CD4-positive, alpha-beta T cell treated with Interleukin-17A for 1 hour (primary cell): ENCODE data around the gene GCHFR.

Experiments
- DNase-seq: peaks from one replicate; pipeline ENCODE4 v3.0.0-alpha.2; 2020

Gene GCHFR

GRCh38 chr15:40776537-40777141 lies 12.8 kb downstream of the GCHFR start:
- peak; percentile 71 for DNase-seq

DNA sequence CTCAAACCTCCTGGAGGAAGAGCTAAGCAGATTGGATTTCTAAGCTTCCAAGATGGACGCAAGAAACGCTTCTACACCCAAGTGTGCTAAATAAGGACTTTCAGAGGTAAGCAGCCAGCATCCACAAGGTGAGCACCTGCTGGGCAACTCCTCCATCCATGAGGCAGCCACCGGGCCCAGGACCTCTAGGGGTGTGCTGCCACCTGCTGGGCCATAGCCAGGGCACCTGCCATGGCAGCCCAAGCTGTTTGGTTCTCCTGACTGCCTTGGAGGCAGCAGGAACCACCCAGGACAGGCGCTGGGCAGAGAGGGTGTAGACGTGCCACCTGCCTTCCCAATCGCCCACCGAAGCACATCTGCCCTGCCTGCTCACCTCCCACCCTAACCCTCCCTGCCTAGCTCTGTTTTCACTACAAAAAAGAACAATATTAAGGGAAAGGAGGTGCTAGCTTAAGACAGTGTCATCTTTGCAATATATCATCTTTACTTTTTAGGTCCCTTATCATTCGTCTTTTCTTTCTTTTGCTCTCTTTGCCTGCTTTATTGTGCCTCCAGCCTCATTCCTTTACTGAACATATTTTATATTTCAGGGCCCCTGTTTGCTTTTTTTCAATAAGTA lies 18.9 kb downstream of the GCHFR start:
- peak; percentile 84 for DNase-seq

GRCh38 chr15:40785164-40785563 lies 21.3 kb downstream of the GCHFR start:
- no peak for DNase-seq

DNA sequence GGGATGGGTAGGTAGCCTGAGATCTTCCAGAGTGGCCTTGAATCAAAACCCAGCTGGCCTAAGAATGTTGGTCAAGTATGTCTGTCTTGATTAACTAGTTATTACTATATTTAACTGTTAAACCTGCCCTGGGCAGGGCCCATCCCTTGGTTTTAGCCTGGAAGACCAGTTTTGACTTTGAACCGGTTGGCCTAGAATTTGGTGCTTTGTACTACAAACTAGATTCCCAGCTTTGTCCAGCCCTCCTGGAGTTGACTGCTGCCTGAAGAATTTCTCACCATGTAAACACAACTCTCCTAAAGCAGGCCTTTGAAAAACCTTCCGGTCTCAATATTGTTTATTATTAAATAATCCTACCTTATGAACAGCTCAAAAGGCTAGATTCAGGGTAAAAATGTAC lies 21.9 kb downstream of the GCHFR start:
- DNase-seq: no peak

DNA sequence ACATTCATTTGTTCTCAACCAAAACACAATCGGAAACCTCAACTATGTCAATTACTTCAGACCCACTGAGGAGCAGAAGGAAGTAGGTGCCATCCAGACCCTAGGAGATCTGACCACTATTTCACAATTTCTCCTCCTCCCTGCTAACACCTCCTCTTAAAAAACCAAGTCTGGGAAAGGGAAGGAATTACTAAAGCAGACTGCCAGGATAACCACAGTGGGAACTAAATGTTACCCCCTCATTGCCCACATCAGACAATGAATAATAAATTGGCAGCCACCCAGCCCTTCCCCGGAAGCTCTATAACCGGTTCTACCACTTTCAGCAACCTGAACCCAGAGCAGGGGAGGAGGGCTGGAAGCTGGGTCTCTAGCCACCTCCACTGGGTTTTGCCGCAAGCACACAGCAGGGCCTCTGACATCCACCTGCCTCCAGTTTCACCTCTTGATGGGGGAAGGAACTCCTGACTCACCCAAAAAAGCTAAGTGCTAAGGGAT lies 23.5 kb downstream of the GCHFR start:
- DNase-seq: peak; percentile 53

GRCh38 chr15:40787991-40788390 lies 24.1 kb downstream of the GCHFR start:
- DNase-seq: no peak

- no peak for DNase-seq
These were observed 25.3 kb downstream of the GCHFR start for GRCh38 chr15:40789119-40789518.

DNA sequence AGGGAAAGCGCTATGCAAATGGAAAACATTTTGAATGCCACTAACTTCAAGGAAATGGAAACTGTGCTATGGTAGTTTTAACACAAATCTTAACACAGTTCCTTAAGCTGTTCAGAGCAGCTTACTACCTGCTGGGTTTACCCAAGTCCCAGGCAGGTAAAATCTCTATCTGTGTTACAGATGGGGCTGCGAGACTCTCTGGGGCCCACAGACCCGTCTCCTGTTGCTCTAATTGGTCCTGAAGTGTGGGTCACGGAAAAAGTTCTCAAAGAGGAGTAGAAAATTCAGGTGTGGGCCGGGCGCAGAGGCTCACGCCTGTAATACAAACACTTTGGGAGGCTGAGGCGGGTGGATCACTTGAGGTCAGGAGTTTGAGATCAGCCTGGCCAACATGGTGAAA lies 26.1 kb downstream of the GCHFR start:
- DNase-seq: no peak

DNA sequence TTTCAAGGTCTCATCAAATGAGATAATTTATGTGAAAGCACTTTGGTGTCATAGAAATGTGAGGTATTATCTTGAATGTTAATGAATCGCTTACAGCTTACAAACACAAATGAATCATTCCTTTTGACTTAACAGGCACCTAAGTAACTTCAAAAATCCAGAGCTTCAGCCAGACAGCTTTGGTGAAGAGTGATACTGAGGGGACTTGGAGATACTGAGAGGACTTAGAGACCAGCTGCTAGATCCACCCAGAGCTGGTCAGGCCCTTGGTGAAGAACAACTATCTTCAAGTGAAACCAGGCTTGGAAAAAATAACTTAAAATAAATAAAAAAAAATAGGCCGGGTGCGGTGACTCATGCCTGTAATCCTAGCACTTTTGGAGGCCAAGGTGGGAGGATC lies 26.9 kb downstream of the GCHFR start:
- DNase-seq: no peak

- DNase-seq: no peak
These were observed 28.5 kb downstream of the GCHFR start for GRCh38 chr15:40792394-40792793.

DNA sequence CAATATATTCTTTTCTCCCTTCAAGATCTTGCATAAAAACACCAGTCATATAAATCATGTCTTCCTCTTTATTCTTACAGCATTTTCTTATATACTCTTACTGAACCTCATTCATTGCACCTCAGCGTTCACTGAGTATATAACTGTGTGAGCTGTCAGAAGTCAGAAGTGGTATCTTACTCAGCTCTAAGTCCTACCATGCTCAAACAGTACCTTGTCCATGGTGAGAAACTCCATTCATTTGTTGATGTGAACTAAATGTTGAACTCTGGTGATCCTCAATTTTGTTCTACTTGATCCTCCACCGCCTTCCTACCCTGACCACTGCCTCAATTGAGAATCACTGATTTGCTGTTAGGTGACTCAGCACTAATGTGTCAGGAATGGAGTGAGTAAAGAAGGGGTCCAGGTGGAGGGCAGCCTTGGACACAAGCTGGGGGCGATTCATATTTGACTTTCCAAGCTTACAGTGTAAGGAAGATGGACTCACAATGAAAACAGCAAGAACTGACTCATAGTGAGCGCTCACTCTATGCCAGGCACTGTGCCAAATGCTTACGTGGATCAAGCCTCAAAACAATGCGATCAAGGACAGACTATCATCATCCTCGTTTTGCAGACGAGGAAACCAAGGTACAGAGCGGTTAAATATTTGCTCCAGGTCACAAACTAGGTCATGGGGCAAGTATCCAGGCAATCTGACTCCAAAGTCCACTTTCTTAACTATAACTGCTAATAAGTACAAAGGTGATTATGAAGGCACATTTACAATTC lies 29.5 kb downstream of the GCHFR start:
- no peak for DNase-seq

DNA sequence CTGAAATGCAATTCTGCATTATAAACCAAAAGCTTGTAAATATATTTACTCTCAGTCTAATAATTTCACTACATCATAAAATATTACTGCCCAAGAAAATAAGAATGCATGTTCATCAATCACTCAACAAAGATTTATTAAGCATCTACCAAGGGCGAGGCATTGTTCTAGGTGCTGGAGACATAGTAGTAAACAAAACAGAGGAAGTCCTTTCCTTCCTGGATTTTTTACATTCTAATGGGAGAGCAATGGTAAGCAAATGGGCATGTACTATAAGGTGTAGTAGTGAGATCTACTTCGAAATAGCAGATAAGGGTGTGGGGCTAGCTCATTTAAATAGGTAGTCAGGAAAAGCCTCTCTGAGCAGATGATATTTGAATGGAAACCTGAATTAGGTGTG lies 32.2 kb downstream of the GCHFR start:
- DNase-seq: no peak

- no peak for DNase-seq
These were observed 32.6 kb downstream of the GCHFR start for GRCh38 chr15:40796512-40796911.

DNA sequence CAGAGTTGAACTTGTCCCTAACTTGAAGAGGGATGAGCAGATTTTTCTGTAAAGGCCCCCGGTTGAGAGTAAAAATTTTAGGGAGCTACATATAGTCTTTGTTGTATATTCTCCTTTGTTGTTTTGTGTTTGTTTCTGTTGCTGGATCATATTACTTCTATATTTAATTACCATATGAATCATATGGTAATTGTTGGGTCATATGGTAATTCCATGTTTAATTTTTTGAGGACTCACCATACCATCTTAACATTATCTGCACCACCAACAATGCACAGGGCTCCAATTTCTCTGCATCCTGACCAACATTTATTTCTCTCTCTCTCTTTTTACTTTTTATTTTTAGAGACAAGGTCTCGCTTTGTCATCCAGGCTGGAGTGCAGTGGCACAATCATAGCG lies 35.7 kb downstream of the GCHFR start:
- DNase-seq: no peak

- no peak for DNase-seq
These were observed 39.2 kb downstream of the GCHFR start for GRCh38 chr15:40803076-40803475.

- no peak for DNase-seq
These were observed 39.8 kb downstream of the GCHFR start for GRCh38 chr15:40803688-40804087.

- DNase-seq: no peak
These were observed 42.8 kb downstream of the GCHFR start for GRCh38 chr15:40806672-40807027.

DNA sequence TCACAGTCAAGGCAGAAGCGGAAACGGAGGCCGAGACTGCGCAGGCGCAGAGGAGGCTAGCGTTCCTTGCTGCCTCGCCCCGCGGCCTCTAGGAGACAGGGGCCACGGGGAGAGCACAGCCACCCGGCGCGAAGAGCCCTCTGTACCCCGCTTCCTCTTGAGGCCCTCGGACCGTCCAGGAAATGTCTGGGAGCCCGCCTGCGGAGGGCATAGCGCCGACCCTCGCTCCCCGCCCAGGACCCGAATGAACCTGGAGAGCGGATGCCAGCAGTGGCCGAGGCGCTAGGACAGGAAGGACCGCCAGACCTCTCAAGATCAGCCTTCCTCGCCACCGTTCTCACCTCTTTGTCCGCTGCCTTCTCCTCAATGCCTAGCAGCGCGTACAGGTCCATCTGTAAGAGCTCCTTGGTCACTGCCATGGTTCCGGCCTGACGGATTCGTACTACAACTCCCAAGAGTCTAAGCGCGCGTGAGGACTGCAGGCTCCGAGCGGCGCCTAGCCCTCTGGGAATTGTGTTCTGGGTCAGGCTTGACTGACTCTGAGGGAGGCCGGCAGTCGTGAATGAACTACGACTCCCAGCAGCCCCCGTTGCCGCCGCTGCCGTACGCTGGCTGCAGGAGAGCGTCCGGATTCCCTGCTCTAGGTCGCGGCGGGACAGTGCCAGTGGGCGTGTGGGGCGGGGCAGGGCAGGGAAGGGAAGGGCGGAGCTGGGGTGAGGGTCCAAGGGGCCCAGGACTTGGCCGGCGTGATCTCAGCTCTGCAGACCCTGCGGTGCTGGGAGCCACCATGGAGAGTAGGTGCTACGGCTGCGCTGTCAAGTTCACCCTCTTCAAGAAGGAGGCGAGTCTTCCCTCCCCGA lies 43.4 kb downstream of the GCHFR start, which contains the start of the genes DNAJC17 and ZFYVE19:
TSS of gene DNAJC17 (minus strand) at position 446 of the 860 bp plus-strand sequence. CDS start at position 419, 27 bp downstream.
TSS of gene ZFYVE19 (plus strand) at position 62 of the 860 bp plus-strand sequence. CDS start at position 563, 501 bp downstream.
- peak; percentile 95 for DNase-seq

DNA sequence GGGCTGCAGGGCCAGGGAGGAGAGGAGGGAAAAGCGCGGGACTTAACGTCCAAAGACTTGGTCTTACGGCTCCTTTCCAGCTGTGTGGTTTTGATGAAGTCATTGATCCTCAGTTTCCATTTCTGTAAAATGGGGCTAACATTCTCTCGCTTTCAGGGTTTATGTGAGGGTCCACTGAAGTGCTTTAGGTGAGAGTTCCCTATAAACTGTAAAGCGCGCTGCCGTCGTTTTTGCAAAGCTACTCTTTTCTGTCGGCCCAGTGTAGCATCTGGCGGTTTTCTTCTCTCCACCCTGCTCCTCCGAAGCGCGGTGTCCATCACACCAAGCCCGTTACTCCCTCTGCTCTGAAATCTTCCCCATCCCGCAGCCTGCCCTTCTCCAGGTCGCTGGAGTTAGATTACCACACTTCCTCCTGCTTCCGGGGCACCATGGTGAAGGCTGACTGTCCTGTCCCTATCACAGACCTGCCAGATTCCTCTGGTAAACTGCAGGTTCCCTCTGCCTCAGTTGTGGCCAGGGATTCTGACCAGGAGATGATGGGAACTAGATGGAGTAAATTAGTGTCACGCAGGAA lies 44.1 kb downstream of the GCHFR start:
- no peak for DNase-seq

DNA sequence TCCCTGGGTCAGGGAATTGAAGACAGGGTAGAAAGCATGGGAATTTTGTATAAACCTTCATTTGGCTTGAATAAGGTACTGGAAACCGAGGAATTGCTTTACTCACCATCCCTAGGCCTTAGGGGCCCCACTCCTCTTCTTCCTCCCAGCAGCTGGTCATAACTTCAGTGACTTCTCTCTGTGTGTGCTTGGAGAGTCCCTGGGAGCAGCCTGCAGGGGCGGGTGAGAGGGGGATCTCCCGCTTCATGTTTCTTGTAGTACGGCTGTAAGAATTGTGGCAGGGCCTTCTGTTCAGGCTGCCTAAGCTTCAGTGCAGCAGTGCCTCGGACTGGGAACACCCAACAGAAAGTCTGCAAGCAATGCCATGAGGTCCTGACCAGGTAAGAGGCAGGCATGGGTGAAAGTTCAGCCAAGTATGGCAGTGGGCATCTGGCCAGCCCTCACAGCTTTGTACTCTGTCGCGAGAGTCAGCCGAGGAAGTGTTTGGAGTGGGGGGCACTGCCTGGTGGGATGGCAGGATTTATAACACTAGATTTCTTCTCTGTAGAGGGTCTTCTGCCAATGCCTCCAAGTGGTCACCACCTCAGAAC lies 45.1 kb downstream of the GCHFR start:
- DNase-seq: no peak

- DNase-seq: no peak
These were observed 49.0 kb downstream of the GCHFR start for GRCh38 chr15:40812721-40813425.
